ENCODE measurements around the gene DGKG. TPM values are rescaled to one million over a fixed set of nuclear protein-coding genes. Genes with fewer than 3 reads are reported as not detected.
A peak's percentile ranks its signal among the peaks of the same experiment; 100 is the strongest.

DGKG gene
- total RNA-seq, 1 donor from 2014 or later: 18.2 TPM

DNA sequence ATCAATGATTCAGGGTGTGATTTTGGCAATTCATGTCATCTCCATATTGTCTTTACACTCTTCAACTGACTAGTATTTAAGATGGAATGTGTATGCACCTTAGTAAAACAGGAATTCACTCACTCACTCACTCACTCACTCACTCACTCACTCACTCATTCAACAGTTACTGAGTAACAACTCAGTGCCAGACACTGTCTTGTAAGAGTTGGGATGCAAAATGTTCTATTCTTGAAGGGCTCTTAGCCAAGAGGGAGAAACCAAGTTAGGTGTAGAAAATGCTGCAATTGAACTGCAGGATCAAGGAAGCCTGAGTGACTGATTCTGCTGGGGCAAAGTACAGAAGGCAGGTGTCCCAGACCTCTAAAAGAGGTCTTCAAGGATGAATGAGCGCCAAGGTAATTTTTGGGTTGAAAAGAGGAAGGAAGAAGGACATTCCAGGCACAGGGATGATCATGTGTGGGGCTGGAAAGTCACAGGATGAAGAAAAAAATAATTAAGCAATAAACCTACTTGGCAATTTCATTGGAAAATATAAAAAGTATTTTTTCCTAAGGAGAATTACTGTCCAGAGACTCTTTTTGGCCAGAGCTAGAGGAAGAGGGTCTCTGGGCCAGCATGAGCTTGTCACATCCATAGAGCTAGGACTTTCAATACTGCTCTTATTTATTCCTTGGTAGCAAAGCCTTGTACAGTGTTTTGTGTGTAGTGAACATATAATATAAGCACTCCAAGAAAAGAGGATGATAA is 194.2 kb downstream of the DGKG start:
- intact Hi-C loops (cut with micrococcal nuclease): no loop called here
- no peak for DNase-seq
- ATAC-seq: no peak

DNA sequence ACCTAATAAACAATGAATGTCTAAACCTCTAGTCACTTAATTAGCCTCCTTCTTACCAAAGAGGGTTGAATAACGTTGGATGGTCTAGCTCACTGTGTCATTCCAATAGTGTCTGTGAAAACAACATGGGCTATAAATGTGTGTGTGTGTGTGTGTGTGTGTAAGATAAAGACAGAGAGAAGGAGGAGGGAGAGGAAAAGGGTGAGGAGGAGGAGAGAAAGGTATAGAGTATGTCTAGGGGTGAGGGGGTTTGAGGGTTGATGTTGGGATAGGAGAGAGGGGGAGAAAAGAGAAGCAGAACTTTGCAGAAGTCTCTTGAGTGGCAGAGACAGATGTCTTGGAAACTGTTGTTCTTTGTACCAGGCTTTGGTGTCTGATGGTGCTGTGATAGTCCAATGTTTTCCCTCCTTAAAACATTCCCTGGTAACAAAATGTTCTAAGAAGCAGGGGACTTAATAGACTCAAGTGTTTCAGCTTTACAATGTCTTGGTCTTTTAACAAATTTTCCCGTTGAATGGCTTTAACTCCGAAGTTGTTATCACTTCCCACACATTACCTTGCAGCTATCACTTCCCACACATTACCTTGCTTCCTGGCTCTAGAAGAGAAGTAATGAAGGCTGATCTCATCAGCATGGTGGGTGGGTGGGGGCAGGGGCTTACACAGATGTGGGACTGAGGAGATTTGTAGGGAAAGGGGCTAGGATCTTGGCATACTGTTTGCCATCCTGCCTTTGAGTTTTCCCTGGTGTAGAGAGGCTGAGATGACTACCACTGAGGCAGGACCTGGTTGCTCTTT is 195.3 kb downstream of the DGKG start:
- DNase-seq (no peak), ATAC-seq (no peak)
- intact Hi-C loops (cut with micrococcal nuclease): no loop called here

DNA sequence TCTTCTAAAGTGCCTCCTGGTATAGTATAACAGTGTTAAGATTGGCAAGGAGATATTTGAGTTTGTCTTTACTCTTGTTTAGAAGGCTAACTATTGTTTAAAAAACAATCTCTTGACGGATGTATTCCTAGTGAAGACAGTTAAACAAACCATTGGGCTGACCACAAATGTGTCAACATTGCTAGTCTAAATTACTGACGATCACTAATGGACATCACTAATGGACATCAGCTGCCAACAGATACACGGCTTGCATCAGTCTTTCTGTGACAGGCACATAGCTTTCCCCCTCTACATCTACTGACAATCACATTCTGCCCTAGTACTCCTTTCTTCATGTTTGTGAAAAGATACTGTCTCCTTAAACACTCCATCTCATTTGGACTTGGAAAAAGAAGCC is 196.0 kb downstream of the DGKG start:
- DNase-seq: no peak
- ATAC-seq: no peak
- intact Hi-C loops (cut with micrococcal nuclease): no loop called here

DNA sequence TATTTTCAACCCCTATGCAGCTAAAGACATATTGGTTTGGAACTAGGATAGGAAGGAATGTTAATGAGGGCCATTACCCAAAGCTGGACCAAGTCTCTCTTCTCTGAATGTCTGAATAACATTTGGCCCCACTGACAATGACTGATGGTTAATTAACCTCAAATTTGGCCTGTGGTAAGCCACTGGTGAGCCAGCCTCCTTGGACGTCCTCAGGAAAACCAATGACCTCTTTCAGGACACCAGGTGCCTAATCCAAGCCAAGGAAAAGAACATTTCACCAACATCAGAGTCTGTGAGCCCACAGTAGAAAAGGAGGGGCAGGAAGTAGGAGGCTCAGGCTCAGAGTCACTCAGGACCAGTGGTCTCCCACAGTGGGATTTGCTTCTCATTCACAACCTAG is 196.7 kb downstream of the DGKG start:
- ATAC-seq: no peak

DNA sequence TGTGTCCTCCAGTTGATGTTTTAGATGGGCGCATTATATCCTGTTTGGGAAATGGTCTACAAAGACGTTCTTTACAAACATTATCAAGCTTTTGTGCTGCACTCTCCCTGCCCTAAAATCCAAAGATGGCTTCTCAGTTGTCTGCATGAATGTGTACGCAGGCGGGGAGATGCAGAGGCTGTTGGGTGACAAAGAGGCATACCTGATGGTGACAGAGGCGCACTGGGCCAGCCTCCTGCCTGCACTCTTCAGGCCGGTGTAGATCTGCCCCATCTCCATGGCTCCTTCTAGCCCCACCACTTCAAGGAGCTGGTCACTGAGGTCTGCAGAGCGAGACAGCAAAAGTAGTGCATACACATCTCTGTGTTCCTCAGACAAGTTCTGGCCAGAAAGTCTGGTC is 197.3 kb downstream of the DGKG start:
- no peak for DNase-seq
- no peak for ATAC-seq
- intact Hi-C loops (cut with micrococcal nuclease): no loop called here

More for the DNA sequence above, 196.7 kb downstream of the DGKG start:
- intact Hi-C loops (cut with micrococcal nuclease): no loop called here
- DNase-seq: no peak

DNA sequence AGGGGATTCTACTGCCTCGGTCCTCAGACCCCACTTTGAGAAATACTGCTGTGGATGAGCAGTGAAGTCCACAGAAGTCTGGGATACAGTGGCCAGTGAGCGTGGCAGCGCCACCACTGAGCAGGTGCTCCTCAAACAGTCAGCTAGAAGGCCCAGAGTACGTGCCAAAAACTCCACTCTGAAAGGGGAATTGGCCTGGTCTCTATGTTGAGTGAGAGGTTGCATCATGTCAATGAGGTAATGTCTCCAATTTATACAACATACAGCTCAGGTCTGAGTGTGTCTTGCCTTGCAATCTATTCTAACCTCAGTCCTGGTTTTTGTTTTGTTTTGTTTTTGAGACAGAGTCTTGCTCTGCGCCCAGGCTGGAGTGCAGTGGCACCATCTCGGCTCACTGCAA is 199.8 kb downstream of the DGKG start:
- ATAC-seq (peak; percentile 76), DNase-seq (no peak)
- intact Hi-C loops (cut with micrococcal nuclease): no loop called here

DNA sequence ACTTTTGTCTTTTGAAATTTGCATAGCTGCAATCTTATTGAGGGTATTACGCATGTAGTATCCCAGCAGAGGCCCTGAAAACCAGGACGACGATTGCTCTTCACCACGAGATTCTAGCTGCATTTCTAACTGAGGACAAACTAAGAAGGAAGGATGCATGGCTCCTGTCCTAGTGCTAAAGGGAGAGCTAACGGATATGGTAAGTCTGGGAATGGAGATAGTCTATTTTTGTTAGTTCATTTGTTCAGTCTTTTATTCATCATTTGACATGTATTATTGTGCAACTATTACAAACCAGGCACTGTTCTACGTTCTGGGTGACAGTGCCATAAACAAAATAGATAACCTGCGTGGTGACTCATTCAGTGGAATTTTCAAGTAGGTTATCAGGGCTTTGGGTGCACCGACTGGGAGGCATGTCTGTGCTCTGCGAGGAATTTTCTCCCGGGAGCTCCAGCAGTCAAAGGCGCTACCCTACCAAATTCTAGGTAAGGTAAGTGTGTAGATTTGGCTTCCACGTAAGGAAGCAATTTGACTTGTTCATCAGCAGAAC is 201.3 kb downstream of the DGKG start:
- intact Hi-C loops (cut with micrococcal nuclease): no loop called here
- ATAC-seq (no peak), DNase-seq (no peak)

DNA sequence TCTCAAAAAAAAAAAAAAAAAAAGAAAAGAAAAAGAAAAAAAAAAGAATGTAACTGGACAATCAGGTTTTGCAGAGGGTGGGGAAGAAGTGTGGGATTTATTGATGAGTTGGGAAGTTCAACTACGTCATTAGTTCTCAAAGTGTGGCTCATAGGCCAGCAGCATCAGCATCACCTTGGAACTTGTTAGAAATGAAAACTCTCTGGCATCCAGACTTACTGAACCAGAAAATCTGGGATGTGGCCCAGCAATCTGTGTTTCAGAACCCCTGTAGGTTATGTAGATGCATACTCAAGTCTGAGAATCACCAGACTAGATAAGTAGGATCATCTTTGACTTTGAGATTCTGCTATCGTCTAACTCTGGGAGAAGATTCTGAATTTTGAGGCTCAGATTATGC is 207.4 kb downstream of the DGKG start:
- intact Hi-C loops (cut with micrococcal nuclease): no loop called here
- DNase-seq (no peak), ATAC-seq (no peak)

DNA sequence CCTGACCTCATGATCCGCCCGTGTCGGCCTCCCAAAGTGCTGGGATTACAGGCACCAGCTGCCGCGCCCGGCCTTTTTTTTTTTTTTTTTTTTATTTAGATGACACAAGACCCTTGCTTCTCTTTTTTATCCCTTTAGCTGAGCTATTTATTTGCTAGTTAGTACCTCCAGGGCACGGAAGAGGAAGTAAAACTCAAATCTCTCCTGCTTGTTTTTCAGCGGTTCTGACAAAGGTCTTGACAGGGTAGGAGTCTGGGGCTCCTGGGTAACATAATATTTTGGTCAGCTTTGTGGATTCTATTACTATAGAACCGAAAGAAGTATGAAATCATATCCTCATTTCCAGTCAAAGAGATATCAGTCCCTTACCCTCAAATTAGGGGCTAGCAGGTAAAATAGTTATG is 209.1 kb downstream of the DGKG start:
- no peak for DNase-seq
- intact Hi-C loops (cut with micrococcal nuclease): no loop called here
- ATAC-seq: peak; percentile 50

DNA sequence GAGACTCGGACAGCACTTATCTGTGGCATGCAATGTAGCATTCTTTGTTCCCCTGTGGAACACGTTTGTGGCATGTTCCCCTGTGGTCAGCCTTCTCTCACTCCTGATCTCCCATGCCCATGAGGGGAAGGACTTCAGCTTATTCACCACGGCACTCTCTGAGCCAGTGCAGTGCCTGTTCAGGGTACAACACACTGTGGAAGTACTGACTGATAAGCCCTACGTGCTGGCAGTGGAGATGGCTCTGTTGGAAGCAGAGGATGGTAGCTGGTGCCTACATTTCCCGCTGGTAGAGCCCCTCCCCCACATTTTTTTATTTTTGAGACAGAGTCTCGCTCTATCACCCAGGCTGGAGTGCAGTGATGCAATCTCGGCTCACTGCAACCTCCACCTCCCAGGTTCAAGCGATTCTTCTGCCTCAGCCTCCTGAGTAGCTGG is 209.7 kb downstream of the DGKG start:
- ATAC-seq: peak; percentile 71
- DNase-seq: no peak
- intact Hi-C loops (cut with micrococcal nuclease): no loop called here

DNA sequence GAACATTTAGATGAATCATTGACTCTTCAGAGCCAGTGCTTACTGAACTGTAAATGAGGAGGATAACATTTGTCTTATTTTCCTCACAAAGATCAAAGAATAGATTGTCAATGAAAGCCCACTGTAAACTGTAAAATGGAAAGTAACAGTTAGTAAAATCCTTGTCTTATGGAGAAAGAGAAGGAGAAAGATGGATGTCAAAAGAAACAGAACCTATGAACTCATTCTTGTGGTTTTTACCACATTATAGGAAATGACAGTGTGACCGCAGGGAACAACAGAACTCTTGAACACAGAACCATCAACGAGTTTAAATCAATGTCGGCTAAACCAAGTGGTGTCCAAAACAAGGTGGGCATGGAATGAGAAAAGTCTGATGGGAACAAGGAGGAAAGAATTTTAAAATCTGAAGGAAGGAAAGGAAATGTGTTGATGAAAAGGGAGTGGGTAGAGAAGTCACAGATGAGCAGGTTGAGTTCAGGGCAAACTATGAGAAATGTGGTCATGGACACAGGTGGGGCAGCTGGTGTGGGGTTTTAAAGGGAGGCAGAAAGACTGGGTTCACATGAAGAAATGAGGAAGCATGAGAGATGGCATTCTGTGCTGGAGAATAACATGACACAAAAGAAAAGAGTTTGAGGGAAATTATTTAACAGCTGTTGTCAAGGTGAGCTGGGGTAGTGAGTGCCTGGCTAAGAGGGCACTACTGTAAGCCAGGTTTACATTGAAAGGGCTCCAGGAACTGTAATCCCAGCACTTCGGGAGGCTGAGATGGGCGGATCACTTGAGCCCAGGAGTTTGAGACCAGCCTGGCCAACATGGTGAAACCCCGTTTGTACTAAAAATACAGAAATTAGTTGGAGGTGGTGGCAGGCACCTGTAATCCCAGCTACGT is 210.7 kb downstream of the DGKG start:
- intact Hi-C loops (cut with micrococcal nuclease): no loop called here
- ATAC-seq: no peak
- no peak for DNase-seq

DNA sequence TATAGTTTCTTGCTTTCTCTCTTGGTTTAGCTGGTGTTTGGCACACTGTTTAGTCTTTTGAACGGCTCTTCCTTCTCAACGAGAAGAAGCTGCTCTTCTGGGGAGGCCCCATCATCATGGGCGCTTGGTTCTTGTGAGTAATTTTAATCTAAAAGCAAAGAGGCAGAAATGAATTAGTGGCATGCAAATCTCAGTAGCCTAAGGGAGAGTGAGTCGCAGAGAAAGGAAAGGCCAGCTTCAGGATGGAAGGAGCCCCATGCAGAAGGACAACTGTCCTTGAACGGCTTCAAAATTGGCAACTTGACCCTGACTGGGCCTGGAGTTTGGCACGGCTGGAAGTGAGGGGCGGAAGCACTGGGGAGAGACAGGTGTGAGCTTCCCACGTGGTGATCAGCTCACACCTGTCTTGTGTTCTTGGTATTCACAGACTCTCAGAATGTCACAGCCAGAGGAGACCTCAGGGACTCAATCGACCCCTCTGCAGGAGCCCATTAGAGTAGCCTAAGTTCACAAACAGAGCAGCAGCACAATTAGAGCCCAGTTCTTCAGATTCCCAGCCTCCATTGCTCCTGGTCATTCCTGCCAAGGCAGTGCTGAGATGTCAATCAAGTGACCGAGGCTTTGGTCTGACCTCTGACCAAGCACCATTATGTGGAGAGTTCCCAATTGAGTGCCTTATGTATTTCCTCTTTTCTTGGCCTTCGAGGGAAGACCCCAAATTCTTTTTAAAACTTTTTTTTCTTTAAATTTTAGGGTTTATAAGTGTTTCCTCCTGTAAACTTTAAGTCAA is 211.8 kb downstream of the DGKG start:
- ATAC-seq (peak; percentile 21), DNase-seq (no peak)
- intact Hi-C loops (cut with micrococcal nuclease): no loop called here

DNA sequence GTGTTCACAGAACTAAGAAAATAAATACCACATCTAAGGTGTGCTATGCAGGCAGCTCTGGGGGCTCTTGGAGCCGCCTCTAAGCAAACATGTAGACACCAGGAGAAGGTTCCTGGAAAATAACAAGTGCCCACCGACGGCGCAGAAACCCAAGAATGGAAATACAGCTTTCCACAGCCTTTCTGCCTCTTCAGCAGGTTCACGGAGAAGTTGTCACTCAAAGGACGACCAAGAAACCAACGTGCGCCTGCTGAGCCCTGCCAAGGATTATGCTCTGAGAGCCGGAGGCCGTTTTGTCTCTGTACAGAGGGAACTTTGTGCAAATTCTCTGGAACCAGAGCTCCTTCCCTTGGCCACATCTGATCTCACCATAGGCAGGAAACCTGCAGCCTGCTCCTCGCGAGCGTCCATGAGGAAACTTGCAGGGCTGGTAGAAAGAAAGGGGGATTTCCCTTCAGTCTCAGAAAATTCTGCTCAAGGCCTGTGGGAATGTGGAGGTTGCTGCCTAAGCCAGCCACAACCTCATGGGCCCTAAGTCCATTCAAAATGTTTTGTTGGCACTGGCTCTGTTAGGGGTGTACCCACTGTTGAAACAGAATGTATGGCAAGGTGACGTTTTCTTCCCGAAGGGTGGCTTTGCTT is 212.6 kb downstream of the DGKG start:
- intact Hi-C loops (cut with micrococcal nuclease): no loop called here
- no peak for ATAC-seq

DNA sequence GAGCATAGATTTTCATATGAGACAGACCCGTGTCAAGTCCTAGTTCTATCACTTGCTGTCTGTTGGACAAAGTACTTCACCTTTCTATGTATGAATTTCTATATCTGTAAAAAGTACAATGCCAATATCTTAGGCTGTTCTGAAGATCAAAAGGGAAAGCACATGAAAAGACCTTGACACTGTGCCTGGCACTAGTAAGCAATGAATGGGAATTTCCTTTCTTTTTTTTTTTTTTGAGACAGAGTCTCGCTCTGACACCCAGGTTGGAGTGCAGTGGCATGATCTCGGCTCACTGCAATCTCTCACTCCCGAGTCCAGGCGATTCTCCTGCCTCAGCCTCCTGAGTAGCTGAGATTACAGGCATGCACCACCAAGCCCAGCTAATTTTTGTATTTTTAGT is 217.8 kb downstream of the DGKG start:
- no peak for ATAC-seq

More for the DNA sequence above, 212.6 kb downstream of the DGKG start:
- DNase-seq: no peak

DNA sequence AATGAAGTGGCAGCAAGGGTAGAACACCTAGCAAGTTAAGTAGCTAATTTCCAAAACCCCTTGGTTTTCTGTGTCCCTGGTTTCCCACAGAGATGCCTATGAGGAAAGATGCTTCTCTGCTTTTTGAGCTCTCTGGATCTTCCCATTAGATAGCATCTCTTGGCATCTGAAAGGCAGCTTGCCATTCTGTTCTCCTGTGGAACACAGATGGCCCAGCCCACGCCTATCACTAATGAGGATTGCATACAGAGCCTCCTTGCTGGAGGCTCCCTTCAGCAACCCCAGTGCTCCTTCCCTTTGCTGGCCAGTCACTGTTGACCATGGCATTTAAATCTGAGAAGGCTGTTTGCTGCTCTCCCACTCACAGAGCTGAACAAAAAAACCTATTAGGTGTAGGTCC is 218.8 kb downstream of the DGKG start:
- intact Hi-C loops (cut with micrococcal nuclease): no loop called here
- ATAC-seq (no peak), DNase-seq (no peak)

More for the DNA sequence above, 217.8 kb downstream of the DGKG start:
- no peak for DNase-seq
- intact Hi-C loops (cut with micrococcal nuclease): no loop called here

DNA sequence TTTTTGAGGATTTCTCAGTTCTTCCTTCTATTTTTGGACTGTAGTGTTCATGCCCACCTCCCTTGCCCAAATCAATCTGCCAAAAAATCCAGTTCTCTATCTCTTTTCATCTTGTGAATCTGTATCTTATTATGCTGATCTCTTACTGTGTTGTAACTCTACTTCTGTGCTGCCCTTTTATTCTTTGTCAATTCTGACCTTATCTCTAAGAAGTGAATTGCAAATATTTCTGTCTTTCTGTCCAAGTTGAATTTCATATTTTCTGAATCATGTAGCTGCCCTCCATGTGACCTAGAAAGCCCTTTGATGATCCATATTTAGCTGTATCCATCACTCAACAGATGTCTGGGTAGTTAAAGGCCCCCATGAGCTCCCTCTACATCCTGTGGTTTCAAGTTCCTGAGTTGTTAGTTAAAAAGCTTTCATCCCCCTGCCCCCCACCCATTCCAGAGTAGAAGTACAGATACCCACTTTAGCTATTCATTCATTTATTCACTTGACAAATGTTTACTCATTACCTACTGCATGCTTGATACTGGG is 219.6 kb downstream of the DGKG start:
- DNase-seq: no peak
- intact Hi-C loops (cut with micrococcal nuclease): no loop called here

DNA sequence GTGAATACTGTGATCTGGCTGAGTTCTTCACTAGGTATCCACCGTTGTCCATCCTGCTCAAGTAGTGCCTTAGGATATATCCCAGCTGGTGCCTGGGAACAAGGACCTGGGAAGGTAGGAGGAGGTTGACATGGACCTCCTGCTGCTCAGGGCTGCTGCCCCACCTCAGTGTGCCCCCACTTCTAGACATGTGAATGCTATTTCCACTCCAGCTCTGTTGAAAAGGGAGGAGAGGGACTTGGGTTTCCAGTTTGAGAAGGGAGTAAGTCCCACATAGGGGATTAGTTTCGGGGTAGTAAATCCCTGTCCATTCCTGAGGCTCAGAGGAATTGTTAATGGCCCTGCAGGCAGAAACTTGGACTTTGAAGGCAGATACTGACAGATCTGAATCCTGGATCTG is 220.2 kb downstream of the DGKG start:
- DNase-seq: no peak
- no peak for ATAC-seq
- intact Hi-C loops (cut with micrococcal nuclease): no loop called here

More for the DNA sequence above, 219.6 kb downstream of the DGKG start:
- ATAC-seq: no peak

All from left ventricle myocardium superior (tissue), 1 donor.